DMS 273 (cell line): ENCODE measurements around the gene RSRC2.
"Not testable (repeated sequence)": the region's sequence is repeated elsewhere in the genome, so short reads cannot be mapped to it uniquely, and the experiment has no call there.

ENCODE experiments used
- DNase-seq: peaks from one replicate; lab custom pipeline; 2025; ENCODE audit not compliant: unreplicated experiment; lab: John Stamatoyannopoulos, UW

Gene RSRC2, protein sequence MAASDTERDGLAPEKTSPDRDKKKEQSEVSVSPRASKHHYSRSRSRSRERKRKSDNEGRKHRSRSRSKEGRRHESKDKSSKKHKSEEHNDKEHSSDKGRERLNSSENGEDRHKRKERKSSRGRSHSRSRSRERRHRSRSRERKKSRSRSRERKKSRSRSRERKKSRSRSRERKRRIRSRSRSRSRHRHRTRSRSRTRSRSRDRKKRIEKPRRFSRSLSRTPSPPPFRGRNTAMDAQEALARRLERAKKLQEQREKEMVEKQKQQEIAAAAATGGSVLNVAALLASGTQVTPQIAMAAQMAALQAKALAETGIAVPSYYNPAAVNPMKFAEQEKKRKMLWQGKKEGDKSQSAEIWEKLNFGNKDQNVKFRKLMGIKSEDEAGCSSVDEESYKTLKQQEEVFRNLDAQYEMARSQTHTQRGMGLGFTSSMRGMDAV

DNA sequence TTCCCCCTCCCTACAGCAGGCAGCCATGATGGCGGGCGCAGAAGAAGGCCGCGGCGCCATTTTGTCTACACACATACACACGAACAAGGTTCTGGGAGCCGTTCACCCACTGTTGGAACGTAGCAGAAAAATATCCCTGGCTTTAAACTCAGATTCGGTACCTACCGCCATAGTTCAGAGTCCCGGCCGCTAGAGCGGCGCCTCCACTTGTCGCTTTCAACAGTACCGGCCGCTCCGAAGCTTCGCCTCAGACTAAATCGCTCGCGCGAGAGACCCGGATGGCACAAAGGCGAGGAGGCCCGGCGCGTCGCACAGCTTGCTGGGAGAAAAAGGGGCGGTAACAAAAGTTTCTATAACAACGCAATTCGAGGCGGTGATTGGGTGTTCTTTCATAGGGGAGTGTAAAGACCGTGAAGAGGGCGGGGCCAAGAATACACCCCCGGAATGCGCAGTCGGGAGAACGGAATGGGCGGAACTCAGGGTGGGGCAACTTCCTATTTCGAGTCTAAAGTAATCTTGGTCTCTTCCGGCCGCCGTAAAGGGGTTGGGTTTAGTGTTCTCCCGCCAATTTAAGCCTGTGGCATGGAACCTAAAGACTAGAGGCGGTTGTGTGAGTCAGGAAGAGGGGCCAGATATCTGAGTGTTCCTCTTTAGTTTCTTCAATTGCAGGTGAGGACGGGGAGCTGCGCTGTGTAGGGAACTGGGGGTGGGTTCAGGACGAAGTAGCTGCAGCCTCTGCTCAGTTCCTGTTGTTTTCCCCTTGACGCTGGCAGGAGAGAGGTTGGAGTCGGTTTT is at the start of gene RSRC2, which contains the start of gene KNTC1:
TSS of gene RSRC2 (minus strand) at position 254 of the 795 bp plus-strand sequence. CDS start at position 171, 83 bp downstream.
TSS of gene KNTC1 (plus strand) at position 567 of the 795 bp plus-strand sequence. CDS start 2,815 bp downstream, outside the sequence.
- DNase-seq, result peak; percentile 99

DNA sequence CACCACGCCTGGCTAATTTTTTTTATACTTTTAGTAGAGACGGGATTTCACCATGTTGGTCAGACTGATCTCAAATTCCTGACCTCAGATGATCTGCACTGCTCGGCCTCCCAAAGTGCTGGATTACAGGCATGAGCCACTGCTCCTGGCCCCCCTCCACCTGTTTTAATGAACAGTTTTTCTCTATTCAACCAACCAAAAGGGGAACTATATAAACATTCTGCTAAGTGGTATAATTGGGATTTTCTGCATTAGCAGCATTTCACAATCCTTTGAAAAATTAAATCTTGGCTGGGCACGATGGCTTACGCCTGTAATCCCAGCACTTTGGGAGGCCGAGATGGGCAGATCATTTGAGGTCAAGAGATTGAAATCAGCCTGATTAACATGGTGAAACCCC is 45.1 kb upstream of the RSRC2 start:
- no peak for DNase-seq

DNA sequence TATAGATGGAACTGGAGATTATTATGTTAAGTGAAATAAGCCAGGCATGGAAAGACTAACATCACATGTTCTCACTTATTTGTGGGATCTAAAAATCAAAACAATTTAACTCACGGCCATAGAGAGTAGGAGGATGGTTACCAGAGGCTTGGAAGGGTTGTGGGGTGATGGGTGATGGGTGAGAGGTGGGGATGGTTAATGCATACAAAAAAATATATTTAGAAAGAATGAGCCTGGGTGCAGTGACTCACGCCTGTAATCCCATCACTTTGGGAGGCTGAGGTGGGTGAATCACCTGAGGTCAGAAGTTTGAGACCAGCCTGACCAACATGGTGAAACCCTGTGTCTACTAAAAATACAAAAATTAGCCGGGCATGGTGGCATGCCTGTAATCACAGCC is 43.3 kb upstream of the RSRC2 start:
- not testable (repeated sequence) for DNase-seq

DNA sequence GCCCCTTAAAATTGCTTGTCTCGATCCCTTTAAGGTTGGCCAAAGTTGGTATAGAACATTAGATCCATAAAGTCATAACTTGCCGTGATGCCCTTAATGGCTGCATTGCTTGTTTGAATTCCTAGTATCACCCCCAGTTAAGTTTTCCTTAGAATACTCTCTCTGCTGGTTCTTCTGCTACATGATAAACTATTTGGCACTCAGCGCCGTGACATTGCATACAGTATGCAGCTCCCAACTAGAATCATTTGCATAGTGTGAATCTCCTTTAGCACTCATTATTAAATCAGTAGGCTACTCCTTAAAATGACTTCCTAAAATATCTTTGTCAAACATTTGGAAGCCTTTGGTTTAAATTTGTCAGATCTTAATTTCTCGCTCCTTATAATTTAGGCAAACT is 42.6 kb upstream of the RSRC2 start:
- DNase-seq, result no peak

DNA sequence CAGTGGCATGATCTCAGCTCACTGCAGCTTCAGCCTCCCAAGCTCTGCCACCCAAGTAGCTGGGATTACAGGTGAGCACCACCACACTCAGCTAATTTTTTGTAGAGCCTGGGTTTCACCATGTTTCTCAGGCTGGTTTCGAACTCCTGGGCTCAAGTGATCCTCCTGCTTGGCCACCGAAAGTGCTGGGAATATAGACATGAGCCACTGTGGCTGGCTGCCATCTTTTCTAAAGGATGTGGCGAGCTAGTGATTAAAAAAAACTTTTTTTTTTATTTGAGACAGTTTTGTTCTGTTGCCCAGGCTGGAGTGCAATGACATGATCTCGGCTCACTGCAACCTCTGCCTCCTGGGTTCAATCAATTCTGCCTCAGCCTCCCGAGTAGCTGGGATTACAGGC is 40.1 kb upstream of the RSRC2 start:
- DNase-seq, result not testable (repeated sequence)

DNA sequence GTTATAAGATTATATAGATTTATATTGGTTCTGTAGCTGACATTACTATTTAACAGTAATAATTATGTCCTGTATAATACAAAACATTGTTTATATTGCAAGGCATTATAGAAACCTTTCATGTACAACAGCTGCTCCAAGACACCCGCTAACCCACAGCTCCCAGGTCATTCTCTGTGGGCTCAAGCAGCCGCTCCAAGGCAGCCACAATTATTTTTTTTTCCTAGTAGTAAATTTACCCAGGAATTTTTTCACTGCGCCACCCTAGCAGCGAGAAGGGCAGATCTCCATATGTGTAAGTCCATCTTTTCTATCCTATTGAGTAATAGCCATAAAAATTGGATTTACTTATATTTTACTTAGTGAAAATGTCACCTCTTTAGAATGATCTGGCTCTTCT is 36.6 kb upstream of the RSRC2 start:
- DNase-seq, result no peak

DNA sequence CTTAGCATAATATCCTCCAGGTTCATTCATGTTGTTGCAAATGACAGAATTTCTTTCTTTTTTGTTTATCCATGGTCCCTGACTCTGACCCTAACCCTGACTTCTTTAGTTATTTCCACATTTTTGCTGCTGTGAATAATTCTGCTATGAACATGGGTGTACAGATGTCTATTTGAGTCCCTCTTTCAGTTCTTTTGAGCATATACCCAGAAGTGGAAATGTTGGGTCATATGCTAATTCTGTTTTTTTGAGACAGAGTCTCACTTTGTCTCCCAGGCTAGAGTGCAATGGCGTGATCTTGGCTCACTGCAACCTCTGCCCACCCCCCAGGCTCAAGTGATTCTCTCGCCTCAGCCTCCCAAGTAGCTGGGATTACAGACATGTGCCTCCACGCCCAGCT is 33.4 kb upstream of the RSRC2 start:
- no peak for DNase-seq

DNA sequence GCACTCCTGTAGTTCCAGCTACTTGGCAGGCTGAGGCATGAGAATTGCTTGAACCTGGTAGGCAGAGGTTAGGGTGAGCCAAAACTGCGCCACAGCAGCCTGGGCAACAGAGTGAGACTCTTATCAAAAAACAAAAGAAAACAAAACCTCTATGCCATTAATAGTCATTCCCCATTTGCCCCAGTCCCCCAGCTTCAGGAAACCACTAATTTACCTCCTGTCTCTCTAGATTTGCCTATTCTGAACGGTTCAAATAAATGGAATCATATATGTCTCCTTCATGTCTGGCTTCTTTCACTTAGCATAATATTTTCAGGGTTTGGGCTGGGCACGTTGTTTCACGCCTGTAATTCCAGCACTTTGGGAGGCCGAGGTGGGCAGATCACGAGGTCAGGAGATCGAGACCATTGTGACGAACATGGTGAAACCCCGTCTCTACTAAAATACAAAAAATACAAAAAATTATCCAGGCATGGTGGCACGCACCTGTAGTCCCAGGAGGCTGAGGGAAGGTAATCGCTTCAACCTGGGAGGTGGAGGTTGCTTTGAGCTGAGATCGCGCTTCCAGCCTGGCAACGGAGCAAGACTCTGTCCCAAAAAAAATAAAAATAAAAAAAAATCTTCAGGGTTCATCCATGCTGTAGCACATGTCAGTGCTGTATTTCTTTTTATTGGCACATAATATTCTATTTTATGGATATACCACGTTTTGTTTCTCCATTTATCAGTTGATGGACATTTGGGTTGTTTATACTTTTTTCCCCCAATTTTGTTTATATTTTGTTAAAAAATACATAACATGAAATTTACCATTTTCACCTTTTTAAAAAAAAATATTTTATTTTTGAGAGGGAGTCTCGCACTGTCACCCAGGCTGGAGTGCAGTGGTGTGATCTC is 32.3 kb upstream of the RSRC2 start:
- DNase-seq, result no peak

DNA sequence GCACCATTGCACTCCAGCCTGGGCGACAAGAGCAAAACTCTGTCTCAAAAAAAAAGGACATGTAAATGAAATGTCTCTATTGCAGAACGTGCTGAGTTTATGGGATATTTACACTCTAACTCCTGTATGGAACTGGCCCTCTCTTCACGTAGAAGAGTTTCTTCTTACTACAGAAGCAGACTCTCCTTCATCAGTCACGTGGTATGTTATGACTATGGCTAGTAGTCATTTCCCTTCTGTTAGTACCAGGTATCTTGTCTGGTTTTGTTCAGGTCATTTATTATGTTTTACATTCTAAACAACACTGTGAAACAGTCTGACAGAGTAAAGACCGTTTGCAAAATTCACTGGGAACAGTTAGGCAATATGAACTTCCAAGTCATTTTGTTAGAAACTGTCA is 20.6 kb upstream of the RSRC2 start:
- no peak for DNase-seq

DNA sequence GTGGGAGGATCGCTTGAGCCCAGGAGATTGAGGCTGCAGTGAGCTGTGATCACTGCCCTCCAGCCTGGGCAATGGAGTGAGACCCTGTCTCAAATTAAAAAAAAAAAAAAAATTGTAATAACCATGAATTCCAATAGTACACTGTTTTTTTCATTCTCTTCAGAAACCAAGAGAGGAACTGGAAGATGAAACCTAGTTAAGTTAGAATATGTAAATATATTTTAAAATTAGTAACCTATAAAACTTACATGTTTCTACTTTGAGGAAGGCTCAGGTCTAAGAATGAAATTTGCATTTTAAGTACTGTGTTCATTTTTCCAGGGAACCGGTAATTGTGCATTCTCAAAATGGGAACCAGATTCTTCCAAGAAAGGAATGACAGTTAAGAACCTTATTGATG is 19.1 kb upstream of the RSRC2 start:
- no peak for DNase-seq

DNA sequence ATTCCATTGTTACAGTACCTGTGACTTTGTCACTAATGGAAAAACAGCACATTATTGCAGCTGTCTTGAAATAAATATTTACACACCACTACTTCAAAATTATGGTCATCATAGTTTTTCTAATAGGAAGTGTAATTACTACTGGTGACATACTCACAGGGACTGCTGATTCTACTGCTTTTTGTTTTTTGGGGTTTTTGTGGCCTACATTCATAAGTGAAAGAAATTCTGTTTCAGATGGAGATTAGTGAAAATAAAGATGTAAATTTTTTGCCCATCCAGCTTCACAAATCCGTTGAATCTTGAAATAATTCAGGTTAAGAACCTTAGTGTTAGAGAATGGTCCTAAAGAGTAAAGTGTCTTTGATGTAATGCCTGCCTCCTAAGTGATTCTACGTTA is 17.8 kb upstream of the RSRC2 start:
- no peak for DNase-seq

DNA sequence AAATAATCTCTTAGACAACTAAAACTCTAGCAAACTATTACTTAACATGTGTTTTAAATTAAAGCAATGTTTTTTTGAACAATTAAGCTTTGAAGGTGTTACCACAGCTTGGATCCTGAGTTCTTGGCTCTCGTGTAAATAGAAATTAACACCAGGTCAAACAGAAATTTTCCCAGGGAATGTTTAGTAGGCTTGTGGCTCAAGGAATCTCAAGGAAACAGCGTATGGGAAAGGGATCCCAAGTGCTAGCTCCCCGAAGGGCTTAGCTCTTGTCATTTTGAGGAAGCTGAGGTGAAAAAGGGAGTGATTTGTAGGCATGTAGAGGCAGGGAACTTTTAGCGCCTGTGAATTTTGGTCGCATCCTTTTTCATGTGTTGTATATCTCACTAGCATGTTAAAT is 11.8 kb upstream of the RSRC2 start:
- DNase-seq, result no peak

DNA sequence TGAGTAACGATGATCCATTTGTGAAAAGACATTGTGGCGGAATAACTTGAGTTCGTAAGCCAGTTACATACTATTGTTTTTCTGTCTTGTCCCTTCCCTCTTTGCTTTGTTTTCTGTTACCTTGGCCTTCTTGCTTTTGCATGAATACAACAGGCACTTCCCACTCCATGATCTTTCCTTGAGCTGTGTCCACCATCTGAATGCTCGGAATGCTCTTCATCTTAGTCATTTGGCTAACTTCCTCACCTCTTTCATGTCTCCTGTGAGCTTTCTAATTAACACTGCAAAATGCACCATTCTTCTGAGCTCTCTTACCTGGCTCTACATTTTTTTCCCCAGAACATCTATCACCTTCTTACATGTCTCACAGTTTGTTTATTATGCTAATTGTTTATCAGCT is 10.3 kb upstream of the RSRC2 start:
- no peak for DNase-seq

DNA sequence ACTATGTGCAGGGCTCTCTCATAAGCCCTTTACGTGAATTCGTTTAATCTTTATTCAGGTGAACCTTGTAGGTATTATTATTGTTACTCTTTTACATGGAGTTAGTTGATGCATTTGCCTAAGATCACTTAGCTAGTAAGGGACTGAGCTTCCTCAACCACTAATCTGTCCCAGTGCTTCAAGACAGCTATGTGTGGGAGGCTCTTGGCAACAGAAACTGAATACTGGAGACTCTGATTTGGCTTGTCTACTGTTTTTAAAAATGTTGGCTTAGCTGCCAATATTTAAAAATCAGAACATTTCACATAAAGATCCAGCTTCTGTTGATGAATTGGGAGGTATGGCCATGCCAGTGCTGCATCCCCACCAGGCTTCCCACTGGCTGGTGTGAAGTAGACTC is 7.1 kb upstream of the RSRC2 start:
- no peak for DNase-seq

DNA sequence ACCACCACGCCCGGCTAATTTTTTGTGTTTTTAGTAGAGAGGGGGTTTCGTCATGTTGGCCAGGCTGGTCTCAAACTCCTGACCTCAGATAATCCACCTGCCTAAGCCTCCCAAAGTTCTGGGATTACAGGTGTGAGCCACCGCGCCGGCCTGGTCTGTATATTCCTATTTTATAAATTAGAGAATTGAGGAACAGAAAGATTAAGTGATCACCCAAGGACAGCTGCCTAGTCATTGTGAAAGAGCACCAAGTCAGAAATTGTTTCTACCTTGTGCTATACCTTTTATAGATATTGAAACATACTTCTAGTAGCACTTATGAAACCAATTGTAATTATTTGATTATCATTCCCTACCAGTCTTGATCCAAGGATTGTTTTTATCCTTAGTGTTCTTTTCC is 2.3 kb upstream of the RSRC2 start:
- DNase-seq, result no peak

DNA sequence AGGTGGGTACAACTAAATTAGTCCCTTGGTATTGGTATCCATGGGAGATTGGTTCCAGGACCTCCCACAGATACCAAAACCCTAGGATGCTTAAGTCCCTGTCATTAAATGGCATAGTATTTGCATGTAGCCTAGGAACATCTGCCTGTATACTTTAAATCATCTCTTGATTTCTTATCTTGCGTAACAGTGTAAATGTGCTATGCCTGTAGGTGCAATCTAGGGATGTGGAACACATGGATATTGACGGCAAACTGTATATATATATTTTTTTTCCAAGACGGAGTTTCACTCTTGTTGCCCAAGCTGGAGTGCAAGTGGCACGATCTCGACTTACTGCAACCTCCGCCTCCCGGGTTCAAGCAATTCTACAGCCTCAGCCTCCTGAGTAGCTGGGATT is 1.8 kb upstream of the RSRC2 start:
- DNase-seq, result no peak

DNA sequence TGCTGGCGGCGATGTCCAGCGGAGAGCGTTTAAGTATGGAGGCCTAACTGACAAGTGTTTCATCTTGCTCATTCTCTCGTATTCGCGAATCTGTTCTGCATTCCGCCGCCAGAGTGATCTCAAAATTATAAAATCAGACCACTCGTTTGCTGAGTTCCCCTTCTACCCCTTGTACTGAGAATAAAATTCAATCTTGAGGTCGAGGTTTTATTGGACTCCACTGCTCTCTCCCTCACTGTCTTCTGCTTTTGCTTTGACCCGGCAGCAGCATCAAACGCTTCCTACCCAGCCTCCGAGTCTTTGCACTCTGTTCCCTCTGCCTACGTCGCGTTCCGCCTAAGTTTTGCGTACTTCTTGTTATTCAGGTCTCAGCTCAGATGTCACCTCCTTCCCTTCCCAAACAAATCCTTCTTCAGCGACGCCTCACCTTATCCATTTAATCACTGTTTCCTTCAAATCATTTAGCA is 775 bp upstream of the RSRC2 start:
- DNase-seq, result peak; percentile 48

DNA sequence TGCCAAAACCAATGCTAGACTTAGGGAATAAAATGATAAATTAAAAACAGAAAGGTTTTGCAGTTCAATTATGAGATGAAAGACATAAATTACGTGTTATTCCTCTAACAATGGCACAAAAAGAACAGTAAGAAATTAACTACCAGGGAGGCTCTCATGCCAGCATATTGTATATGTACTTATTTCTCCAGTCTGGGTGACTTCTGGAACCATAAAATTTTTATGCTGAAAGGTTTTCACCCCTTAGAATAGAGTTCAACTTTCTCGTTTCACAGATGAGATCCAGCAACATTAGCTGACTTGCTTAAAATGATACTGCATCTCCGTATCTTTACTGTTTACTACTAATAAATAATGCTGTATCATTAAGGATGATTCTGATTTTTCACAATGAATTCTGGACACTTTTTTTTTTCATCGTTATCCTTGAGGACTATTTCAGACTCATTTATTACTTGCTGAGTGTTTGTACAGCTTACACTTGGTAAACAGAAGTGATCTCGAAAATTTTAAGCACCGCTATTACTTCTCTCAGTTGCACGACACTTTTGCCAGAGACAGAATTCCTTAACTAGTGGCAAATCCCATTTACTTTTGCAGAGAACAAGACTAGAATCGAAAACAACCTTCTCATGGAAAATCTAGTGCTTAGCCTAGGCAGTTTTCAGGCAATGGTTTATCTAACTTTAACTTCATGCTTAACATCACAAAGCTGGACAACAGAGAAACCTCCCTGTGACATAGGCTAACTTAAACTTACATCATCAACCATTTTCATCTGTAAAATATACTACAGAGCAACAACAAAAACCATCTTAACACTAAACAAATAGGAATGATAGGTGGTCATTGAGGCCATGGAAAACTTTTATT is 2.7 kb downstream of the RSRC2 start:
- DNase-seq, result no peak

DNA sequence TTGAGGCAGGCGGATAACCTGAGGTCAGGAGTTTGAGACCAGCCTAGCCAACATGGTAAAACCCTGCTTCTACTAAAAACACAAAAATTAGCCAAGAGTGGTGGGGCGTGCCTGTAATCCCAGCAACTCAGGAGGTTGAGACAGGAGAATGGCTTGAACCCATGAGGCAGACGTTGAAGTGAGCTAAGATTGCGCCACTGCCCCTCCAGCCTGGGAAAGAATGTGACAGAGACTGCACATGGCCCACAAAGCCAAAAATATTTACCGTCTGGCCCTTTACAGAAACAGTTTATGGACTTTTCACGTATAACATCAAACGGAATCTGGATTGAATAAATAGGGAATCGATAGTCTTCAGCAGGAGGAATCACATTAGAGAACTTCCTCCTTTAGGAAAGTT is 3.5 kb downstream of the RSRC2 start:
- DNase-seq, result no peak

DNA sequence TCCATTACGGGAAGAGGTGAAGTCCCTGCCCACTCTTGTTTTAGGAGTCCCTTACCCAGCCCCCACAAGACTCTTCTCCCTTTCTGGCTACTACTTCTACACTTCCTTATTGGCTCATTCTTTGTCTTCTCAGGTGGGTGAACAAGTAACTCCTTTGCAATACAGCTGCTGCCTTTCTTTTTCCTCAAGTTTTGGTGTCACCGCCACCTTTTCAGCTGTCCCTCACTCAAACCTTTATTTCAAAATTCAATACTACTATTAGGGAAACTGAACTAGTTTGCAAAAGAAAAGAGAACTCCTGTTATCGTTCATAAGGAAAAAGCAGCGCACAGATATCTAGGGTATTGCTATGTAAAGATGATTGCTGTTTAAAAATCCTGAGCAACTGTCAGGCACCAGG is 6.1 kb downstream of the RSRC2 start:
- no peak for DNase-seq
